GM21723 (cell line): ENCODE measurements around the gene KRT79.
"Not testable (repeated sequence)": the region's sequence is repeated elsewhere in the genome, so short reads cannot be mapped to it uniquely, and the experiment has no call there.

Experiments used
- ATAC-seq: cut with Tn5 transposase; IDR thresholded peaks from one replicate; pipeline ENCODE4 v1.9.1; 2021; ENCODE audit warnings: mild to moderate bottlenecking, moderate library complexity; ENCODE audit not compliant: unreplicated experiment

Gene KRT79

GRCh38 chr12:52861511-52861910 lies 27.4 kb upstream of the KRT79 start:
- ATAC-seq = no peak

GRCh38 chr12:52860102-52860823 lies 26.2 kb upstream of the KRT79 start:
- ATAC-seq = no peak

GRCh38 chr12:52857500-52857899 lies 23.4 kb upstream of the KRT79 start:
- ATAC-seq = no peak

- ATAC-seq = no peak
Observed at GRCh38 chr12:52856787-52857186, 22.7 kb upstream of the KRT79 start.

- not testable (repeated sequence) for ATAC-seq
Observed at GRCh38 chr12:52856077-52856476, 22.0 kb upstream of the KRT79 start.

GRCh38 chr12:52851787-52852186 lies 17.7 kb upstream of the KRT79 start:
- no peak for ATAC-seq

- ATAC-seq = no peak
Observed at GRCh38 chr12:52850681-52851080, 16.6 kb upstream of the KRT79 start.

GRCh38 chr12:52849511-52849910 lies 15.4 kb upstream of the KRT79 start:
- ATAC-seq = no peak

- no peak for ATAC-seq
Observed at GRCh38 chr12:52848661-52849255, 14.6 kb upstream of the KRT79 start, which contains the start of gene KRT78. Gene KRT78 (minus strand): TSS chr12:52848994. CDS start chr12:52848930, 64 bp downstream.

GRCh38 chr12:52847335-52848102 lies 13.4 kb upstream of the KRT79 start:
- ATAC-seq = no peak

GRCh38 chr12:52846356-52846970 lies 12.4 kb upstream of the KRT79 start:
- no peak for ATAC-seq

GRCh38 chr12:52845946-52846345 lies 11.8 kb upstream of the KRT79 start:
- ATAC-seq = no peak

- ATAC-seq = no peak
Observed at GRCh38 chr12:52844386-52844785, 10.3 kb upstream of the KRT79 start.

GRCh38 chr12:52839436-52840105 lies 5.5 kb upstream of the KRT79 start:
- ATAC-seq = no peak

- ATAC-seq = no peak
Observed at GRCh38 chr12:52838609-52839435, 4.7 kb upstream of the KRT79 start.

GRCh38 chr12:52837781-52838608 lies 3.9 kb upstream of the KRT79 start:
- ATAC-seq = no peak

GRCh38 chr12:52837413-52837741 lies 3.3 kb upstream of the KRT79 start:
- ATAC-seq = no peak

- ATAC-seq = no peak
Observed at GRCh38 chr12:52836491-52837412, 2.6 kb upstream of the KRT79 start.
